GM18873 (cell line): ENCODE results near the gene TMEM154.
A peak's percentile ranks its signal among the peaks of the same experiment; 100 is the strongest.

Experiments
- ATAC-seq: cut with Tn5 transposase; IDR thresholded peaks from one replicate; pipeline ENCODE4 v1.9.1; 2021; ENCODE audit warnings: mild to moderate bottlenecking, moderate library complexity, moderate number of reproducible peaks; ENCODE audit not compliant: unreplicated experiment, low FRiP score

TMEM154 gene

GRCh38 chr4:152697284-152698088 is 17.7 kb upstream of the TMEM154 start:
- ATAC-seq: peak; percentile 16

GRCh38 chr4:152696764-152697261 is 17.0 kb upstream of the TMEM154 start:
- ATAC-seq: peak; percentile 97

- no peak for ATAC-seq
Observed at GRCh38 chr4:152693871-152694270, 14.1 kb upstream of the TMEM154 start.

GRCh38 chr4:152691761-152692160 is 12.0 kb upstream of the TMEM154 start:
- no peak for ATAC-seq

- ATAC-seq: no peak
Observed at GRCh38 chr4:152690706-152691651, 11.2 kb upstream of the TMEM154 start.

- no peak for ATAC-seq
Observed at GRCh38 chr4:152689615-152690501, 10.1 kb upstream of the TMEM154 start.

GRCh38 chr4:152687974-152688599 is 8.3 kb upstream of the TMEM154 start:
- no peak for ATAC-seq

- ATAC-seq: no peak
Observed at GRCh38 chr4:152686452-152687013, 6.7 kb upstream of the TMEM154 start.

GRCh38 chr4:152684587-152684986 is 4.8 kb upstream of the TMEM154 start:
- no peak for ATAC-seq

- ATAC-seq: no peak
Observed at GRCh38 chr4:152684007-152684406, 4.2 kb upstream of the TMEM154 start.

GRCh38 chr4:152682143-152682941 is 2.5 kb upstream of the TMEM154 start:
- ATAC-seq: no peak

GRCh38 chr4:152680988-152681603 is 1.3 kb upstream of the TMEM154 start:
- no peak for ATAC-seq

- no peak for ATAC-seq
Observed at GRCh38 chr4:152678841-152679240, 956 bp downstream of the TMEM154 start.

GRCh38 chr4:152677117-152677516 is 2.7 kb downstream of the TMEM154 start:
- ATAC-seq: no peak

GRCh38 chr4:152676052-152676854 is 3.5 kb downstream of the TMEM154 start:
- no peak for ATAC-seq

- ATAC-seq: no peak
Observed at GRCh38 chr4:152674359-152674758, 5.4 kb downstream of the TMEM154 start.

- no peak for ATAC-seq
Observed at GRCh38 chr4:152673489-152673888, 6.3 kb downstream of the TMEM154 start.
